Stomach (tissue), 9 donors: ENCODE measurements around the gene TCIRG1. TPM values are rescaled to one million over a fixed set of nuclear protein-coding genes. Genes with fewer than 3 reads are reported as not detected.
A peak's percentile ranks its signal among the peaks of the same experiment; 100 is the strongest.

Experiments
- DNase-seq, 2 donors: peaks; one replicate each; pipeline versions ENCODE4 v3.0.0 to v3.0.0-alpha.2; 2013 to 2019
- H3K27ac ChIP-seq, 5 donors: fragments of 200-600 bp in 4 of 5; sonication (generic) in 4 of 5; one replicate each; pipeline ENCODE4 v1.5.1; 2013 to 2019; ENCODE audit warnings: mild to moderate bottlenecking in 1 of 5, moderate library complexity in 1 of 5
- H3K27me3 ChIP-seq, 3 donors: fragments of 200-600 bp; sonication (generic); one replicate each; pipeline ENCODE4 v1.5.1; 2017 to 2019; ENCODE audit warnings: mixed run types in 1 of 3
- H3K36me3 ChIP-seq, 4 donors: fragments of 200-600 bp; sonication (generic); 1 replicate in 3 of 4; 2 replicates in 1 of 4; pipeline ENCODE4 v1.5.1; 2016 to 2019
- H3K4me1 ChIP-seq, 4 donors: fragments of 200-600 bp; sonication (generic); one replicate each; pipeline ENCODE4 v1.5.1; 2016 to 2019
- H3K4me3 ChIP-seq, 4 donors: fragments of 200-600 bp; sonication (generic) in 3 of 4; one replicate each; pipeline ENCODE4 v1.5.1; 2016 to 2019; ENCODE audit warnings: mild to moderate bottlenecking in 1 of 4
- H3K9me3 ChIP-seq, 4 donors: fragments of 200-600 bp; sonication (generic); one replicate each; pipeline ENCODE4 v1.5.1; 2016 to 2019
- CTCF ChIP-seq, 7 experiments: fragments of 450-650 bp in 4 of 7; fragments of 200-600 bp in 3 of 7; sonication (generic) in 3 of 7; IDR thresholded peaks; one replicate each; pipeline ENCODE4 v1.5.1; 2016 to 2019; ENCODE audit warnings: antibody characterized with exemption in 7 of 7, control low read depth in 2 of 7, mild to moderate bottlenecking in 1 of 7
- EP300 ChIP-seq: sonication (generic); formaldehyde crosslinking; IDR thresholded peaks from one replicate; pipeline ENCODE4 v1.6.1; 2017; ENCODE audit warnings: antibody characterized with exemption
- POLR2A ChIP-seq, 4 donors: fragments of 450-650 bp; IDR thresholded peaks; one replicate each; pipeline ENCODE4 v1.6.1; 2016; ENCODE audit warnings: antibody characterized with exemption in 4 of 4, control low read depth in 2 of 4, mild to moderate bottlenecking in 1 of 4, moderate library complexity in 1 of 4
- POLR2AphosphoS5 ChIP-seq, 3 donors: sonication (generic); formaldehyde crosslinking; IDR thresholded peaks; one replicate each; pipeline ENCODE4 v1.6.1; 2016; ENCODE audit warnings: antibody characterized with exemption in 3 of 3
- WGBS, 5 donors: extraction: QIAGEN DNeasy Blood & Tissue Kit in 3 of 5; methylation state at CpG; one replicate each; pipeline versions ENCODE4 v1.1.5 to v1.1.7; 2013 to 2018; 5-methylcytosine and 5-hydroxymethylcytosine counted together
- intact Hi-C: fragments of 100-400 bp; cut with DNase I; formaldehyde crosslinking; loops from one replicate; pipeline ENCODE4 v1.15.1; 2023; ENCODE audit warnings: low total_unique reads
- polyA plus RNA-seq, 3 donors: library from polyadenylated mRNA; stranded (reverse); fragments of 200-250 nt; gene quantifications; one replicate each; pipeline ENCODE4 v1.2.3, GENCODE V29; 2013
- total RNA-seq, 5 donors: library from RNA; depleted of rRNA; stranded (reverse); fragments of >200 nt; gene quantifications; one replicate each; pipeline versions ENCODE4 v1.1.0 to v1.2.3, GENCODE V29; 2014 to 2016
- donor health status: healthy with polysubstance abuse.
- donor health status: Bipolar disorder and iron deficiency.
- donor health status: healthy.

The TCIRG1 gene
- total and polyA plus RNA-seq, 8 donors: 46.3 to 835 (median 192) TPM

DNA sequence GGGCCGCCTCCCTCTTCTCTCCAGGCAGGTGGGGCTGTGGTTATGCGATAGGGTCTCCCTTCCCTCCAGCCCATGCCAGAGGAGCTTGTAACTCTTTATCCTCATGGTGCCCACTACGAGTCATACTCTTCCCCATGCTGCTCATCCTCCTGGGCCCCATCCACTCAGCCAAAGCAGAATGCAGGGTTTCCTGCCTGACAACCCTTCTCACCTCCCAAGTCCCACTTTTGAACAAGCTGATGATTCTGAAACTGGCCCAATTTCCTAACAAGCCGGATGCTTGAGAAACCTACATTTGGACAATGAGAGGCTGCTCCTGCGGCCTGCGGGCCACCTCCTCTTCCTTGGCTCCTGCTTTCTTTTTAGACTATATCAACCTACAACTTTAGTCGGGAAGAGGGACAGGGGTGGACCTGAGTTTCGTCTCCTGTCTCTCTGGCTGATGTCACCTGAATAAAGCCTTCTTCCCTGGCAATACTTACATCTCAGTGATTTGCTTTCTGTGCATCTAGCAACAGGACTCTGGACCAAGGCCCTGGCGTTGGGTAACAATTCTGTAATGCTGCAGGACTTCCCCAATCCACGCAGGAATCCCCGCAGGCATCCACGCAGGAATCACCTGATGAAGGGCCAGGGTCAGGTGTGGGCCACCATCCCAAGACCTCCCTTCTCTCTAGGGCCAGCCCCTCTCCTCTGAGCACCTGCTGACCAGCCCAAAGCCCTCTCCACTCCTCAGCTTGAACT lies 9.9 kb upstream of the TCIRG1 start:
- WGBS, 5 donors: 86 to 92% (median 90%) methylated on average over 10 to 12 of the region's 12 CpGs
- no peaks in the 10 kb centered on the region for H3K9me3 ChIP-seq
- TF ChIP-seq EP300 (no peak), POLR2AphosphoS5 (IDR thresholded peaks at IDR 0.05) (no peak), CTCF (IDR thresholded peaks at IDR 0.05) (no peak), POLR2A (IDR thresholded peaks at IDR 0.05) (no peak)
- intact Hi-C loops: no loop called here
- H3K4me1 ChIP-seq: peaks cover 23 to 43% (median 39%) of the 10 kb centered on the region in 4 donors
- peaks cover 12 to 54% (median 47%) of the 10 kb centered on the region in 4 donors for H3K36me3 ChIP-seq
- no peak overlapping the region for H3K4me3 ChIP-seq
- no peak overlapping the region for H3K27ac ChIP-seq
- H3K27me3 ChIP-seq: no peaks in the 10 kb centered on the region
- DNase-seq: no peak

DNA sequence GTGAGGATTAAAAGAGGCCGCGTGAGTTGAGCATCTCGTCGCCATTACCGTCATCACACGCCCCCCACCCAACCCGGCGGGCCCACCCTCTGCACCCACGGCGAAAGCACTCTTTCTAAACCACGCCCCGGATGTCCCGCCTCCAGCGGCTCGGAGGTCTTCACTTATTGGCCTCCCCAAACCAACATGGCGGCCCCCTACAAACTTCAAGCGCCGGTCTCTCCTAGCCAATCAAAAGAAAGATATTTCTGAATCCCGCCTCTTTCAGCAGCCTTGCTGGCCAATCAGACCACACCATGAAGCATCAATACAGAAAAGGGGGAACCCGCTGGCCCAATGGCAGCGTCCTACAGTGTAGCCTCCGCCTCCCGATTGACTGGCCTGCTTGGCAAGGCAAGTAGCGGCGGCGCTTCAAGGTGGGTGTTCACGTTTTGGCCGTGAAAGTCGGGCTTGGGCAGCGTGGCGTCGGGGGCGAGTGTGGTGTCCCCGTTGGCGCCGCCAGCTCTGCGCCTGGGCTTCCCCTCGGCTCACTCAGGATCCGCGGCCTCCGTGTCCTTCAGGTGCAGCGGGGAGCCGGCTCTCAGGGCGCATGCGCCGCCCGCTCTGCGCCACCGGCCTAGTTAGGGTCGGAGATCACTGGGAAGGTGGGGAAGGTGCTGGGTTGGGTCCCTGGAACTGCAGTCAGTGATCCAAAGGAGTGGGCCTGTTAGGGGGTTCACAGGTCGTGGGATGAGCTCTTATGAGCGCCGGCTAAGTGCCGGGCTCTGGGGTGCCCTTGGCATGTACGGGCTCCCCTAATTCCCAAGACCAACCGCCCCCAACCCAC lies 8.3 kb upstream of the TCIRG1 start, which contains the start of gene NDUFS8:
NDUFS8 (plus strand) TSS at position 364 of the 826 bp plus-strand sequence. CDS start 1,471 bp downstream, outside the sequence.
- no peak for TF ChIP-seq CTCF (IDR thresholded peaks at IDR 0.05)
- peak in 1 of 4 donors; percentile 38 for TF ChIP-seq POLR2A (IDR thresholded peaks at IDR 0.05)
- no peak for TF ChIP-seq EP300
- TF ChIP-seq POLR2AphosphoS5 (IDR thresholded peaks at IDR 0.05): peak; percentile 25 to 85 (median 83)
- no peaks in the 10 kb centered on the region for H3K27me3 ChIP-seq
- H3K27ac ChIP-seq: peak within 1 kb of the TSS; percentile 88 to 92 (median 90)
- DNase-seq: peak; percentile 95 to 99
- WGBS, 5 donors: 0 to 1% (median 0%) methylated on average over 32 to 56 of the region's 56 CpGs
- peaks cover 23 to 51% (median 40%) of the 10 kb centered on the region in 4 donors for H3K4me1 ChIP-seq
- intact Hi-C loops: no loop called here
- H3K4me3 ChIP-seq: peak within 1 kb of the TSS; percentile 78 to 87 (median 83)
- no peaks in the 10 kb centered on the region for H3K9me3 ChIP-seq
- peaks cover 15 to 57% (median 50%) of the 10 kb centered on the region in 4 donors for H3K36me3 ChIP-seq

DNA sequence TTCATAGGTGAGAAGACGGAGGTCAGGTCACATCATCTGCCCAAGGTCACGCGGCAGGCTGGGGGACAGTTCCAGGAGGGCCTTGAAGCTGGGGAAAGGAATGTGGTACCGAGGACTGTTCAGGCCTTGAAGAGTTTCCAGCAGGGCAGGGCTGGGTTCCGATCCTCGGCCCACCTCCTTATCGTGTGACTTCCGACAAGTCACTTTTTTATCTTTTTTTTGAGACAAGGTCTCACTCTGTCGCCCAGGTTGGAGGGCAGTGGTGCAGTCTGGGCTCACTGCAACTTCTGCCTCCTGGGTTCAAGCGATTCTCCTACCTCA lies 7.7 kb upstream of the TCIRG1 start:
- intact Hi-C loops: no loop called here

More for the DNA sequence above, 7.7 kb upstream of the TCIRG1 start:
- DNase-seq: no peak
- H3K27me3 ChIP-seq: no peaks in the 10 kb centered on the region
- no peaks in the 10 kb centered on the region for H3K9me3 ChIP-seq
- WGBS, 5 donors: 8 to 15% (median 9%) methylated on average over 9 to 10 of the region's 10 CpGs
- no peak for TF ChIP-seq CTCF (IDR thresholded peaks at IDR 0.05)
- TF ChIP-seq EP300: no peak
- TF ChIP-seq POLR2A (IDR thresholded peaks at IDR 0.05): no peak
- no peak for TF ChIP-seq POLR2AphosphoS5 (IDR thresholded peaks at IDR 0.05)
- H3K4me1 ChIP-seq: peaks cover 24 to 57% (median 42%) of the 10 kb centered on the region in 4 donors
- H3K27ac ChIP-seq: peak overlapping the region; percentile 88 to 92 (median 90)
- peaks cover 15 to 57% (median 47%) of the 10 kb centered on the region in 4 donors for H3K36me3 ChIP-seq
- peak overlapping the region; percentile 78 to 87 (median 83) for H3K4me3 ChIP-seq
